Measurements from ENCODE around the gene SLC6A18.

- TF ChIP-seq, protein P1, sequence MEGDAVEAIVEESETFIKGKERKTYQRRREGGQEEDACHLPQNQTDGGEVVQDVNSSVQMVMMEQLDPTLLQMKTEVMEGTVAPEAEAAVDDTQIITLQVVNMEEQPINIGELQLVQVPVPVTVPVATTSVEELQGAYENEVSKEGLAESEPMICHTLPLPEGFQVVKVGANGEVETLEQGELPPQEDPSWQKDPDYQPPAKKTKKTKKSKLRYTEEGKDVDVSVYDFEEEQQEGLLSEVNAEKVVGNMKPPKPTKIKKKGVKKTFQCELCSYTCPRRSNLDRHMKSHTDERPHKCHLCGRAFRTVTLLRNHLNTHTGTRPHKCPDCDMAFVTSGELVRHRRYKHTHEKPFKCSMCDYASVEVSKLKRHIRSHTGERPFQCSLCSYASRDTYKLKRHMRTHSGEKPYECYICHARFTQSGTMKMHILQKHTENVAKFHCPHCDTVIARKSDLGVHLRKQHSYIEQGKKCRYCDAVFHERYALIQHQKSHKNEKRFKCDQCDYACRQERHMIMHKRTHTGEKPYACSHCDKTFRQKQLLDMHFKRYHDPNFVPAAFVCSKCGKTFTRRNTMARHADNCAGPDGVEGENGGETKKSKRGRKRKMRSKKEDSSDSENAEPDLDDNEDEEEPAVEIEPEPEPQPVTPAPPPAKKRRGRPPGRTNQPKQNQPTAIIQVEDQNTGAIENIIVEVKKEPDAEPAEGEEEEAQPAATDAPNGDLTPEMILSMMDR (IDR thresholded peaks at IDR 0.05; ENCODE audit: low read depth, low read length) = no peak
- no peak for TF ChIP-seq EZH2phosphoT487 (IDR thresholded peaks at IDR 0.05; ENCODE audit: low read depth)
Measured at GRCh38 chr5:1228120-1228519, 2.9 kb downstream of the SLC6A18 start.

Data from OCI-LY3 (cell line).